Peyer's patch (tissue), 4 donors: ENCODE measurements around the gene AGBL5. TPM values are rescaled to one million over a fixed set of nuclear protein-coding genes. Genes with fewer than 3 reads are reported as not detected.
"Not testable (repeated sequence)": the region's sequence is repeated elsewhere in the genome, so short reads cannot be mapped to it uniquely, and the experiment has no call there.

Source experiments
- DNase-seq, 3 donors: peaks; one replicate each; pipeline ENCODE4 v3.0.0-alpha.2; 2017 to 2019
- H3K27ac ChIP-seq, 4 donors: fragments of 200-600 bp; sonication (generic); one replicate each; pipeline ENCODE4 v1.5.1; 2016 to 2019
- H3K27me3 ChIP-seq, 2 donors: fragments of 200-600 bp; sonication (generic); one replicate each; pipeline ENCODE4 v1.5.1; 2019
- H3K36me3 ChIP-seq, 3 donors: fragments of 200-600 bp; sonication (generic); one replicate each; pipeline ENCODE4 v1.5.1; 2016 to 2019
- H3K4me1 ChIP-seq, 4 donors: fragments of 200-600 bp; sonication (generic); one replicate each; pipeline ENCODE4 v1.5.1; 2016 to 2019
- H3K4me3 ChIP-seq, 4 donors: fragments of 200-600 bp; sonication (generic); 1 replicate in 3 of 4; 2 replicates in 1 of 4; pipeline ENCODE4 v1.5.1; 2016 to 2019; ENCODE audit warnings: mild to moderate bottlenecking in 1 of 4
- H3K9me3 ChIP-seq, 4 donors: fragments of 200-600 bp; sonication (generic); one replicate each; pipeline ENCODE4 v1.5.1; 2016 to 2019; ENCODE audit warnings: mild to moderate bottlenecking in 1 of 4
- POLR2A ChIP-seq, 2 donors: fragments of 450-650 bp; IDR thresholded peaks; one replicate each; pipeline ENCODE4 v1.5.1; 2017; ENCODE audit warnings: antibody characterized with exemption in 2 of 2, mild to moderate bottlenecking in 2 of 2, moderate library complexity in 2 of 2
- total RNA-seq, 4 donors: library from RNA; depleted of rRNA; stranded (reverse); fragments of >200 nt; gene quantifications; one replicate each; pipeline ENCODE4 v1.1.0, GENCODE V29; 2016
- TF ChIP-seq, protein P1 (sequence below), 6 experiments: fragments of 450-650 bp in 4 of 6; fragments of 200-600 bp in 2 of 6; sonication (generic) in 1 of 6; IDR thresholded peaks; one replicate each; pipeline ENCODE4 v1.5.1; 2017 to 2019; ENCODE audit warnings: antibody characterized with exemption in 6 of 6, mild to moderate bottlenecking in 3 of 6, moderate library complexity in 1 of 6

The AGBL5 gene
- total RNA-seq, 4 donors from 2014 or later: 7.5 to 18.2 (median 12.3) TPM

DNA sequence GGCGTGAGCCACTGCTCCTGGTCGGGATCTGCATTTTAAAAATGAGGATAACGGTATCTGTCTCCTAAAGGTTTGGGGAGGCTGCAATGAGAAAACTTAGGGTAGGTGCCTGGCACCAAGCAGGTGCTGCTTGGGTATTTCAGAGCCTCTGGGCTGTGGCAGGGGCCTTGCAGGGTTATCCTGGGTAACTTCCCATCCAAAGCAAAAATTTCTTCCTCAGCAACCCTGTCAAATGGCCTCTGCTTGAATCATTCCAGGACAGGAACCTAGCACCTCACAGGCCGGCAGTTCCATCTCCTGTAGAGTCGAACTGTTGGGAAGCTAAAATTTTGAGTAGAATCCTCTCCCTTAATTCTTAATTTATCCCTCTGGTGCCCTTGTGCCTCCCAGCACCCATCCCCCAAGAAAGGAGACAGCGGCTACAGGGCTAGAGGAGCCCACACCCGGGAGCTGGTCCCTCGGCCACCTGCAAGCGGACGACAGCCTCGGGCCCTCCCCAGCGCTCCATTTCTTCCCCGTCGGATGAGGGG lies 66.6 kb downstream of the AGBL5 start:
- peak overlapping the region; percentile 13 to 55 (median 46) for H3K4me3 ChIP-seq
- no peak overlapping the region for H3K27ac ChIP-seq
- no peak for DNase-seq

DNA sequence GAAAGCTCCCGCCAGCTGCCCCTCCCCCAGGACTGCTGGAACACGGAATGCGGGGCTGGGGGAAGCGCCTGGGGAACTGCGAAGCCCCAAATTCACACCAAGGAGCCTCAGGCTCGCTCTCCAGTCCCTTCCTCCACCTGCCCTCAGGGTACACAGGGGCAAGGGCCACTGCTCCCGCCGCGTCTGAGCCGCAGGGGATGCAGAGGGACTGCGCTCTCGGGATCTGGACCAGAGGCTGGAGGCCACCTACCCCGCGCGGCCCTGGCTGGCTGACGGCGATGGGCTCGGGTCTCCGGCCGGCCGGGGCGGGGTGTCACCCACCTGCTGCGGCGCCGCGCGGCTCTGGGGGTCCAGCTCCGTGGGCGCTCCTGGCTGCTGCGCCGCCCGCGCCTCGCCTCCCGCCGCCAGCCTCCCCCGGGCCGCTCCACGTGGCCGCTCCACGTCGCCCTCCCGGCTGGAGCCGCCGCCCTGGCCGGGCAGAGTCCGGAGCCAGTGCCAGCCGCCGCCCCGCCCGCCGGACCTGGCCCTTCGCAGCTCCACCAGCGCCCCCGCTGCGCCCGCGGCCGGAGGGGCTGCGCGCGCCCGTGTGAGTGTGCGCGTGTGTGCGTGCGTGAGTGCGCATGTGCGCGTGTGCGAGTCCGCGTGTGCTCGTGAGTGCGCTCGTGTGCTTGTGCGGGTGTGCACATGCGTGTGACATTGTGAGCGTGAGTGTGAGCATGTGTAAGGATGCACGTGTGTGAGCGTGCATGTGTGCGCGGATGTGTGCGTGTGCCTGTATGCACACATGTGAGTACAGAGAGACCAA lies 67.3 kb downstream of the AGBL5 start, which contains the start of gene CGREF1:
TSS of gene CGREF1 (minus strand) at position 604 of the 805 bp plus-strand sequence. CDS start 14,762 bp downstream, outside the sequence.
- TF ChIP-seq, protein P1, sequence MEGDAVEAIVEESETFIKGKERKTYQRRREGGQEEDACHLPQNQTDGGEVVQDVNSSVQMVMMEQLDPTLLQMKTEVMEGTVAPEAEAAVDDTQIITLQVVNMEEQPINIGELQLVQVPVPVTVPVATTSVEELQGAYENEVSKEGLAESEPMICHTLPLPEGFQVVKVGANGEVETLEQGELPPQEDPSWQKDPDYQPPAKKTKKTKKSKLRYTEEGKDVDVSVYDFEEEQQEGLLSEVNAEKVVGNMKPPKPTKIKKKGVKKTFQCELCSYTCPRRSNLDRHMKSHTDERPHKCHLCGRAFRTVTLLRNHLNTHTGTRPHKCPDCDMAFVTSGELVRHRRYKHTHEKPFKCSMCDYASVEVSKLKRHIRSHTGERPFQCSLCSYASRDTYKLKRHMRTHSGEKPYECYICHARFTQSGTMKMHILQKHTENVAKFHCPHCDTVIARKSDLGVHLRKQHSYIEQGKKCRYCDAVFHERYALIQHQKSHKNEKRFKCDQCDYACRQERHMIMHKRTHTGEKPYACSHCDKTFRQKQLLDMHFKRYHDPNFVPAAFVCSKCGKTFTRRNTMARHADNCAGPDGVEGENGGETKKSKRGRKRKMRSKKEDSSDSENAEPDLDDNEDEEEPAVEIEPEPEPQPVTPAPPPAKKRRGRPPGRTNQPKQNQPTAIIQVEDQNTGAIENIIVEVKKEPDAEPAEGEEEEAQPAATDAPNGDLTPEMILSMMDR (IDR thresholded peaks at IDR 0.05): peak in 1 of 6 experiments; percentile 8
- no peak for TF ChIP-seq POLR2A (IDR thresholded peaks at IDR 0.05)
- Histone ChIP-seq H3K27me3 (peaks cover 0 to 5% of the 10 kb centered on the region in 2 donors), H3K9me3 (no peaks in the 10 kb centered on the region), H3K36me3 (no peaks in the 10 kb centered on the region), H3K4me3 (peak within 1 kb of the TSS; percentile 13 to 55 (median 46)), H3K27ac (no peak within 1 kb of the TSS), H3K4me1 (peaks cover 4 to 24% (median 6%) of the 10 kb centered on the region in 4 donors)
- peak in 2 of 3 donors; percentile 61 to 70 for DNase-seq

More for the DNA sequence above, 66.6 kb downstream of the AGBL5 start:
- TF ChIP-seq, protein P1 (IDR thresholded peaks at IDR 0.05): no peak
- TF ChIP-seq POLR2A (IDR thresholded peaks at IDR 0.05): no peak
- Histone ChIP-seq H3K9me3 (no peaks in the 10 kb centered on the region), H3K4me1 (peaks cover 3 to 20% (median 6%) of the 10 kb centered on the region in 4 donors), H3K36me3 (no peaks in the 10 kb centered on the region), H3K27me3 (peaks cover 0 to 5% of the 10 kb centered on the region in 2 donors)

DNA sequence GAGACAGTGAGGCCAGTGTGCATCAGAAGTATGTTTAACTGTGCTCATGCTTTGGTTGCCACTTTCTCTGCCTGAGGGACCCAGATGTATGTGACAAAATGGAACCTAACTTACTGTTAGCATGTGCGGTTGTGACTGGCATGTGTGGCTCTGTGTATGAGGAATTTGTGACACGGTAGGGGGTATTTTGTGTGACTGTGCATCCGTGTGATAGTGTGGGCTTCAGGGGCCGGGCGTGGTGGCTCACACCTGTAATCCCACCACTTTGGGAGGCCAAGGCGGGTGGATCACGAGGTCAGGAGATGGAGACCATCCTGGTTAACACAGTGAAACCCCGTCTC lies 67.8 kb downstream of the AGBL5 start:
- not testable (repeated sequence) for H3K9me3 ChIP-seq, H3K36me3 ChIP-seq, H3K27me3 ChIP-seq, DNase-seq, H3K27ac ChIP-seq
- Histone ChIP-seq H3K4me3 (peak overlapping the region in 1 of 4 donors; percentile 47), H3K4me1 (peaks cover 4 to 28% (median 6%) of the 10 kb centered on the region in 4 donors)

Other genes with a start within 250 kb of the AGBL5 start
- gene DPYSL5, start 203.5 kb upstream of the AGBL5 start, total RNA-seq: under 1 TPM in 2 of 4 donors, not detected in 2; 0.13 to 0.83 TPM
- gene MAPRE3, start 81.0 kb upstream of the AGBL5 start, total RNA-seq: 10 to 100 TPM in 1 of 4 donors, 1 to 10 TPM in 3; 4.2 to 14.9 (median 5.9) TPM
- 100 to 1,000 TPM in 1 of 4 donors, 10 to 100 TPM in 3; 50.1 to 121 (median 82.0) TPM for gene TMEM214, start 18.7 kb upstream of the AGBL5 start, total RNA-seq
- 100 to 1,000 TPM; 136 to 329 (median 225) TPM for gene OST4, start 20.0 kb downstream of the AGBL5 start, total RNA-seq
- gene EMILIN1, start 26.9 kb downstream of the AGBL5 start, total RNA-seq: 10 to 100 TPM in 2 of 4 donors, 1 to 10 TPM in 2; 7.9 to 32.2 (median 13.3) TPM
- gene KHK, start 35.1 kb downstream of the AGBL5 start, total RNA-seq: 100 to 1,000 TPM in 3 of 4 donors, 10 to 100 TPM in 1; 40.4 to 576 (median 435) TPM
- gene CGREF1, start 67.5 kb downstream of the AGBL5 start, total RNA-seq: 1 to 10 TPM in 2 of 4 donors, not detected in 2; 2.5 to 5.6 TPM
- 1 to 10 TPM in 1 of 4 donors, not detected in 3; 2.8 TPM for gene ABHD1, start 72.1 kb downstream of the AGBL5 start, total RNA-seq
- 100 to 1,000 TPM in 1 of 4 donors, 10 to 100 TPM in 3; 66.5 to 106 (median 69.4) TPM for gene PREB, start 83.0 kb downstream of the AGBL5 start, total RNA-seq
- gene PRR30, start 87.7 kb downstream of the AGBL5 start, total RNA-seq: not detected
- not detected for gene TCF23, start 97.3 kb downstream of the AGBL5 start, total RNA-seq
- 100 to 1,000 TPM in 2 of 4 donors, 10 to 100 TPM in 2; 88.3 to 121 (median 101) TPM for gene ATRAID, start 160.4 kb downstream of the AGBL5 start, total RNA-seq
- gene SLC5A6, start 160.6 kb downstream of the AGBL5 start, total RNA-seq: 10 to 100 TPM; 42.3 to 78.4 (median 65.8) TPM
- gene CAD, start 165.7 kb downstream of the AGBL5 start, total RNA-seq: 10 to 100 TPM; 21.2 to 42.9 (median 36.7) TPM
- under 1 TPM in 1 of 4 donors, not detected in 3; 0.35 TPM for gene SLC30A3, start 211.4 kb downstream of the AGBL5 start, total RNA-seq
- 1 to 10 TPM in 1 of 4 donors, not detected in 3; 4.3 TPM for gene DNAJC5G, start 223.8 kb downstream of the AGBL5 start, total RNA-seq
- gene TRIM54, start 230.8 kb downstream of the AGBL5 start, total RNA-seq: under 1 TPM in 1 of 4 donors, not detected in 3; 0.54 TPM